Activated CD4-positive, alpha-beta T cell treated with anti-CD3 and anti-CD28 coated beads, Interleukin-2, Interleukin-4, amounts not matched to agents 100 ng/mL and 50 ng/mL, durations not matched to agents 16 hours and 8 hours (primary cell): Measurements from ENCODE around the gene RTN4RL1.

ENCODE experiments used
- DNase-seq: peaks from one replicate; pipeline ENCODE4 v3.0.0-alpha.2; 2020; ENCODE audit warnings: low spot score

Gene RTN4RL1

DNA sequence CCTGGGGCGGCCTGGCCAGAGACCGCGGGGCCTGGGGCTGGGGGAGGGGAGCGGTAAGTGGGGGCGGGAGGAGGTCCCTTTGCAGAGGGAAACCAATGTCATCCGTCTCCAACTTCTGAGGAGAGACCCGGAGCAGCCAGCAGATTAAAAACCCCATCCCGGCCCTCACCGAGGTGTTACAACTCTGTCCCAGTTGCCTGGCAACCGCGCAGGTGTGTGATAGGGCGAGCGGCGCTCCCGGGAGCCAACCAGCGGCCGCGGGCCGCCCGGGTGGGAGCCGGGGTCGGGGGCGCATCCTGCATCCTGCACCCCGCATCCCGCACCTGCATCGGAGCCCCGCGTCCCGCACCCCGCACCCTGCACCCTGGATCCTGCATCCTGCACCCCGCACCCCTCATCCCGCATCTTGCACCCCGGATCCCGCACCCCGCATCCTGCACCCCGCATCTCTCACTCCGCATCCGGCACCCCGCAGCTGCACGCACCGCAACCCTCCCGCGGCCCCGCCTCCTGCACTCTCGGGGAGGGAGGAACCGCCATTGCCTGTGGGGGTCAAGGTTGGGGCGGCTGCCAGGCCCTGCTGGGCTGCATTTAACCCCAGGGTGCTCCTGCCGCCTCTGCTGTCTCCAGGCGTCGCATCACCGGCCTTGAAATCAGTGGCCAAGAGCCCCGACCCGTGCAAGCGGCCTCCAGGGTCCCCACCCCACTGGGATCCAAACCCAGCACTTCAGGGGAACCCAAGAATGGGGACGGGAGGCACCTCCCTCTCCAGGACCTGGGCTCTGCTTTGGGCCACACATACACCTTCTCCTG, 47.3 kb downstream of the RTN4RL1 start:
- no peak for DNase-seq

DNA sequence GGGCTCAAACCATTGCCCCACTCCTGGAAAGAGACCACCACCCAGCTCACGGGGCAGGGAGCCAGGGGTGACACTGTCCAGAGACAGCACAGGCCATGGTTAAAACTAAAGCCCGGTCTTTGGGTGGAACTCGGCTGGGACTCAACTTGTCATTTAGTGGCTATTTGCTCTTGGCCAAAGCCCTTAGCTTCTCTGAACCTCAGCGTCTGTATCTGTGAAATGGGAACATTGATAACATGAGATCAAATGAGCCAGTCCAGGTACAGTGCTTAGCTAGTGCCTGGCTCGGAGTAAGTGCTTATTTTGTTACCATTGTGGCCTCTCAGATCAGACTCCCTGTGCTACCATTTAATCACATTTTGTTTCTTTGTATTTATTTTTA, 48.5 kb downstream of the RTN4RL1 start:
- DNase-seq = no peak

DNA sequence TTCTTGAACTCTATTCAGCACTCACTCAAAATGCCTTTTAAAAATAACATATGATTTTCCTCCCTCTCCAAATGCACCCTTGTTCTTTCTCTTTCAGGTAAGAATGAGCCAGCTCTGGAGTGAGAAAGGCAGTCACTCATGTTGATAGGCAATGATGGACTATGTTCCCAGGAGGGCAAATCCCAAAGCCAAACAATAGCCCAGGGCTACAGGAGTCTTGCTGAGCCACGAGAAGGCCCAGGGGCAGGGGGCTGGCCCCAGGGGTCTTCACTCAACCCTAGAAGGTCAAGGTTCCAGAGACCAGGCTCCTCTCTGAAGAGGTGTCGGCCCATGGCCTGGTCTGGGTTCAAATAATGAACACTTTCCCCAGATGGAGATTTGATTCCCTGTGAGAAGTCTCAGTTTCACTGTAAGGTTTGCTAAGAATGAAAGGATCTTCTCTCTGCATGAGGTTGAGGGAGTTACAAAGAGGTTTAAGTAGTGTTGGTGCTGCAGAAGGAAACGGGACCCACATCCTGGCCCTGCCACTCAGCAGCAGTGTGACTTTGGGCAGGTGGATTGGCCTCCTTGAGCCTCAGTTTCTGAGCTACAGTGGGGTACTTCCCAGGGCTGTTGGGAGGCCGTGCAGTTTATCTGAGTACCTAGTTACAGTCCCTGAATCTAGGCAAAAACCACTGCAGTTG, 49.0 kb downstream of the RTN4RL1 start:
- DNase-seq = peak; percentile 36

DNA sequence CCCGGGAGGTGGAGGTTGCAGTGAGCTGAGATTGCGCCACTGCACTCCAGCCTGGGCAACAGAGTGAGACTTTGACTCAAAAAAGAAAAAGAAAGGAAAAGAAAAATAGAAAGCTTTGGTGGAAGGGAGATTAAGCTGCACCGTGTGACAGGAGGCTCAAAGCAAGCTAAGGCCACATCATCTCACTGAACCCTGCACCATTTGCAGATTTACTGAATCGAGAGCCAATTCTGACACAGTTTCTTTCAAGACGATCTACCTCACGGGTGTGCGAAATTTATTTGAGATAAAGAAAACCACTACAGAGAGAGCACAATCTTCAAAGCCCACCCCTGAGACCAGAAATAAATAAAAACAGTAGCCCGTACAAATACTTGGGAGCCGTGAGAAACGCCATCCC, 49.6 kb downstream of the RTN4RL1 start:
- DNase-seq = peak; percentile 32

DNA sequence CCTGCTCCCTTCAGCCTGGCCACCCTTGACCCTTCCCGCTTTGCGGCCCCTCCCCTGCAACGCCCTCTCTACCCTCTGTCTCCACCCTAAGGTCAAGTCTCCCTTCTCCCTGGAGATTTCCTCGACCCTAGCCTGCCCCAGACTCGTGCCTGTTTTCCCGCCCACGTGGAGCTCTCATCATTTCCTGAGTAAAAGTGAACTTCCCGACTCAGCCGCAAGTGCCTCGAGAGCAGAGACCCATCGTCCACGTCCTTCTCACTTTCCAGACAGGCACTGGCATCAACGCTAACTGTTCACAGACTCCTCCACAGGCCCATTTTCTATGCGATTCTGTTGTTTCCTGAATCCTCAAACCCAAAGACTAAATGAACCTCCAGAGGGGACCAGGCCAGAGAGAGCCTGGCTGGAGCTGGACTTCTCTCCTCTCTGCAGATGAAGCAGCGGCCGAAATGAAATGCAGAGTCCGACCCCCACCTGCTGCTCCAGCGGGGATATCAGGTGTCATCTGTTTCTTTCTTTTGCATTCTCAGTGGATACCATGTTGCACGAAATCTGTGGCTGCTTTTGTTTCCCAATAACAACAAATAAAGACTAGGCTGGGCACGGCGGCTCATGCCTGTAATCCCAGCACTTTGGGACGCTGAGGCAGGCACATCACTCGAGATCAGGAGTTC, 52.5 kb downstream of the RTN4RL1 start:
- no peak for DNase-seq

DNA sequence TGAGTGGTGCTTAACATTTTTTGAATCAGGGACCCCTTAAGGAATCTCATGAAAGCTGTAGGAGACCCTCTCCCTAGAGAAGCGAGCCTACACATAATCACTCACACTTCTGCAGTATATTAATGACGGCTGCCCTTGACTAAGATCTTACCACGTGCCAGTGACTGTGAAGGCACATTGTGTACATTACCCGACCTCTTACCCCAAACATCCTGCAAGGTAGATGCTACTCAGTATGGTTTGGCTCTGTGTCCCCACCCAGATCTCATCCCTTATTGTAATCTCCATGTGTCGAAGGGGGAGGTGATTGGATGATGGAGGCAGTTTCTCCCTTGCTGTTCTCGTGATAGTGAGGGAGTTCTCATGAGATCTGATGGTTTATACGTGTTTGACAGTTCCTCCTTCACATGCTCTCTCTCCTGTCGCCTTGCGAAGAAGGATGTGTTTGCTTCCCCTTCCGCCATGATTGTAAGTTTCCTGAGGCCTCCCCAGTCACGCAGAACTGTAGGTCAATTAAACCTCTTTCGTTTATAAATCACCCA, 54.2 kb downstream of the RTN4RL1 start:
- DNase-seq = no peak

DNA sequence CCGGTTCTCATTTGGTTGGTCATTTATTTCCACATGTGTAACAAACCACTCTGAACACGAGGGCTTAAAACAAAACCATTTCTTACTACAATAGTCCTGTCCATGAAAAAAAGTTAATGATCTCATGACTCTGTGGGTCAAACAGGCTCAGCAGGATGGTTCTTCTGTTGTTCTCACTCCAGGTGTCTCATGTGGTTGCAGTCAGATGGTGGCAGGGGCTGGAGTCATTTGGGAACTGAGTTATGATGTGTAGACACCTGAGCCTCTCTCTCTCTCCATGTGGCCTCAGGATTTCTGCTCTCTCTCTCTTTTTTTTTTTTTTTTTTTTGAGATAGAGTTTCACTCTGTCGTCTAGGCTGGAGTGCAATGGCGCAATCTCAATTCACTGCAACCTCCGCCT, 55.4 kb downstream of the RTN4RL1 start:
- DNase-seq = no peak

DNA sequence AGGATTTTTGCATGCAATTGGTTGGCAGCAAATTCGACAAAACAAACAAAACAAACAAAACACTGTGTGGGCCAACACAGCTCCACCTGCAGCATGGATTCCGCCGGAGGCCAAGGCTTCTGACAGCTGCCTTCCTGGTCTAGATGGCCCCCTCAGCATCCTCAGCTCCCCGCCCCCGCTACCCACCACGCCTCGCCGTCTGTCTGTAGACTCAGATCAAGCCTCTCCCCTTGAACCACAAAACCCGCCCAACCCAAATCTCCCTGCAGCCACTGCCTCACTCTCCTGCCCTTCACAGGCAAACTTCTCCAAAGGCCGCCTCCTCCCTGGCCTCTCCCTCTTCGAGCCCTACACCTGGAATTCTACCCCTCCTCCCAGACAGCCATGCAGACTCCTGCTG, 57.9 kb downstream of the RTN4RL1 start:
- DNase-seq = no peak

DNA sequence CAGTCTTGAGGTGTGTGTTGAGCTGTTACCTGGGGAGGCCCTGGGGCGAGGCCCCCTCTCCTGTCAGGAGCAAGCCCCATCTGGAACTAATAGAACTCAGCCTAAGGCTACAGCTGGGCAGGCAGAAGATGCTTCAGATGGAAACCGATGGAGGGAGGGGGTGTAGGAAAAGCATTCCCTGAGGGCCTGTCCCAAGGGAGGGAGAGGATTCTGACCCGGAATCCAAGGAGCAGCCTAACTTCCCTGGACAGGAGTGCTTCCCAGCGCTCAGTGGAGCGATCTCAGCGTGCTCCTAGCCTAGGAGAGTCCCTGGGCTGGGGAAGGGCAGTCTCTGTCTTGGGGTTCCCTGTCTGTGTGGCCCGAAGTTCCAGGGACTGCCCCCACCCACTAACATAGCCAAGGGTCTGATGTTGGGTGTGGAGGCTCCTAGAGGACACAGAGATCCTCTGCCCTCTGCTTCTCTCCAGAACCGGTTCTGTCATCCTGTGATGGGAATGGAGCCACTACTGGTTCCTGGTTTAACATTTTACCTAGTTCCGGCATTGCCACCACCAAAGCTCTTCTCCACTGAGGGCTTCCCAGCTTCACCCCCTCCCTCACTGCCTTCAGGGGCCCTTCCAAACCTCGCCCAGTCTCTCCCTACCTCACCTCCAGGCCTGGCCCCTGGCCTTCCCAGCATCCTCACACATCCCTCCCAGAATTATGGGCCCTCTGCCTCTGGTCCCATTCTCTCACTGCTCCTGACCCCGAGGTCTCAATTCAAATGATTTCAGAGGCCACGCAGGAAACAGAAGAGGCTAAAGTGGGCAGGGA, 58.7 kb downstream of the RTN4RL1 start:
- DNase-seq = no peak

DNA sequence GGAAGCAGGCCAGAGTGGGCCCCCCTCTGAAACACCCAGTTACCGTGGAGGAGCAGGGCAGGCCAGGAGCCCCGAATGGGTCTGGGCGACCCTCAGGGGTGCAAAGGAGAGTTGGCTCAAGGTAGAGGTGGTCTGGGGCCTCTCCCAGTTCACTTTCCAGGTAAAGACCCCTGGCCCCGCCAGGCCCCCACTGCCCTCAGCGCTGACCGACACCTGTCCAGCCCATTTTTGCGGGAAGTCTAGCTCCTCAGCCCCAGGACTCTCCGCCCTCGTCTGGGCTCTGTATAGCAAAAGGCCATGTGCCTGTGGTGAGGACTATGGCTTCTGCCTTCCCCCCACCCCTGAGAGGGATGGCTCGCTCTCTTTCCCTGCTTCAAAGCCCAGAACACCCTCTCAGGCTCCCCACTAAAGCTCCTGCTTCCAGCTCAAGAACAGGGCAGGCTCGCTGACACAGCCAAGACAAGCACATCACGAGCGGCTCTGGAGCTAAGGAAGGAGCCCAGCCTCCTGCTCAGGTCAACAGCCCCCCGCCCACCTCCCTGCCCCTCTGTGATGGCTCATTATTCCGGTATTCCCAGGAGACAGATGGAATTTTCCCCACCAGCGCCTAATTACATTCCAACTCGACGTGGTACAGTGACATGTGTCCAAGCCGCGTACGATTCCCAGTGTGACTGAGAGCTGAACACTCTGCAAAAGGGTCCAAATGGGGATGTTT, 59.4 kb downstream of the RTN4RL1 start:
- no peak for DNase-seq

DNA sequence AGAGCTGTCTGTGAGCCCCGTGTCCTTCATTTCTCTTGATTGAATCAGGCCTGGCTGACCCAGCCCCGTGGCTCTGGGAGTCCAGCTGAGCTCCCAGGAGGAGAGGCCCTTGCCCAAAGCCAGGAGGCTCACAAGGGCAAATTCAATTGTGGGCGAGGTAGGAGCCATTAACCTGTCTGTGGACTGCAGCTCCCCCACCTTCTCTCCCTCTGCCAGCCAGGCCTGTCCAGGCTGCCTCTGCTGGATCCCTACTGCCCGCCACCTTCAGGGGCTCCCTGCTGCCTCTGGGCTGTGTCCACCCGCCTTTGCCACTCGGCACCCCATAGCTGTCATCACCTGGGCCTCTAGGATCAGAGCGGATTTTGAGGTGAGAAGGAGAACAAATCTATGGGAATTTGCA, 61.9 kb downstream of the RTN4RL1 start:
- DNase-seq = no peak

DNA sequence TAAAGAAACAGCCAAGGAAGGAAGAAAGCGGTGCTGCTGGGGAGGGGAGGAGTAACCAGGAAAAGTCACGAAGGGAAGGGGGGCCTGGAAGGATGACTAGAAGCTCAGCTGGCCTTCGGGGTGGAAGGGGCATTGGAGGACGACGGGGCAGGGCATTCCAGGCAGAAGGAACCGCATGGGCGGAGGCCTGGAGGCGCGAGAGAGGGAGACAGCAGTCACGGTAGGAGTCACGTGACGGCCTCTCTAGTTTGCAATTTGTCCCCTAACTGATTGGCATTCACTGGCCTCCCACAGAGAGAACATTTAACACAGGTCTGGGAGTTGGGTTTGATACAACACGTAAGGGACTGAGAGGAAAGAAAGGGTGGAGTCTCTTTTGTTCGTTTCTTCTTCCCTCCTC, 63.9 kb downstream of the RTN4RL1 start:
- DNase-seq = no peak

DNA sequence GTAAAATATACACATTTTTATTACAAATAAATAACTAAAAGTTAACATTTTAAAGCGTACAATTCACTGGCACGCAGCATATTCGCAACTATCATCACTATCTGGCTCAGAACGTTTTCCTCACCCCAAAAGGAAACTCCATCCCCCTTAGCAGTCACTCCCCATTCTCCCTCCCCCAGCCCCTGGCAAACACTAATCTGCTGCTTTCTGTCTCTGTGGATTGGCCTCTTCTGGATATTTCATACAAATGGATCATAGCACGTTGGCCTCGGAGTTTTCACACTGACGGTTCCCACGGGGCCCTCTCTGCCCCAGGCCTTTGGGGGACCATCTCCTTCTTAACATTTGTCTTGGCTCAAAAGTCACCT, 64.6 kb downstream of the RTN4RL1 start:
- no peak for DNase-seq

DNA sequence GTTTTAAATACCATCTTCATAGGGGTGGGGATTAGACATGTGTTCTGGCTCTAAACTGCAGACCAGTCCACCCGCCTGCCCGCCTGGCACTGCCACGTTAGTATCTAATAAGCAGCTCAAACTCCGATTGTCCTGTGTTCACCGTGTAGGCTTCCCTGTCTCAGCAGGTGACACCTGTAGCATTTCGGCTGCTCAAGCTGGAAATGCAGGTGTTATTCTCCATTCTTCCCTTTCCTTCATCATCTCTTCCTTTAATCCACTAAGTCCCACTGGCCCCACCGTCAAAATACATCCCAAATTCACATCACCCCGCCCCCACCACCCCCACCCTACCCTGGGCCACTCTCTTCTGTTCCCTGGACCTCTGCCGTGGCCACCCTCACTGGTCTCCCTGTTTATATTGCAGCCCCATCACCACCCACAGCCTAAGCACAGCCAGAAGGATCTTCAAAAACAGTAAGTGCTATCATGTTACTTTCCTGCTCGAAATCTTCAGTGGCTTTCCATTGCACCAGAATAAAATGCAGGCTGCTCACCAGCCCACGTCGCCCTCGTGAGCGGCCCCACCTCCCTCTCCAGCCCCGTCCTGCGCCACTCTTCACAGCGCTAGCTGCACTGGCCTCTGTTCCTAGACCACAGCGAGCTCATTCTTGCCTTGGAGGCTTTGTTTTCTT, 65.1 kb downstream of the RTN4RL1 start:
- DNase-seq = no peak

DNA sequence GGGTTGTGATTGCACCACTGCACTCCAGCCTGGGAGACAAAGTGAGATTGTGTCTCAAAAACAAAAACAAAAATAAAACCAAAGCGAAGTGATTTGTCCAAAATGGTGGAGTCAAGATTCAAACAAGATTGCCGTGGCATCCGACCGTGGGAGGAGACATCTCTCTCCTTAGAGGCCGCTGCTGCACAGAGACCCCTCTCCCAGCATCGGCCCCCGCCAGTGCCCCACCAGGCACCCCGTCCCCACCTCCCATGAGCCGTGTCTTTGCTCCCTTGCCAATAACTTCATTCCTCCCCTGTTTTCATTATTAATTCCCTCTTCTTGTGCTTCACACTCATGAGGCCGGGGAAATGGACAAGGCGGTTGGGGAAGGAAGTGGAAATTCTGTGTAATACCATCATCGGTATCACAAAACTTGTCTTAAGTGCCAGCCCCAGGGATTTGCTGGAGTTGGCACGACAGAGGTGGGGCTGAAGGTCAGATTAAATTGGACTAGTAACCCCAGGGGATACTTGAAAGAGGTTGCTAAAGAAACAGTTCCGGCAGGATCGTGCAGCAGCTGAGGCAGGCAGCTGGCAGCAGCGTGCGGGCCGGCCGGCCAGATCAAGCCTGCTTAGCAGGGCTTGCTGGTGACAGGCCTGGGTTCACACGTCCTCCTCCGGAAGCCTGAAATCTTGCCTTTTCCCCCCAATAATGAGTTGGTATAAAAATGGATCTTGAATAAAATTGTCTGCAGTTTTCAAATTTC, 66.8 kb downstream of the RTN4RL1 start:
- DNase-seq = no peak

DNA sequence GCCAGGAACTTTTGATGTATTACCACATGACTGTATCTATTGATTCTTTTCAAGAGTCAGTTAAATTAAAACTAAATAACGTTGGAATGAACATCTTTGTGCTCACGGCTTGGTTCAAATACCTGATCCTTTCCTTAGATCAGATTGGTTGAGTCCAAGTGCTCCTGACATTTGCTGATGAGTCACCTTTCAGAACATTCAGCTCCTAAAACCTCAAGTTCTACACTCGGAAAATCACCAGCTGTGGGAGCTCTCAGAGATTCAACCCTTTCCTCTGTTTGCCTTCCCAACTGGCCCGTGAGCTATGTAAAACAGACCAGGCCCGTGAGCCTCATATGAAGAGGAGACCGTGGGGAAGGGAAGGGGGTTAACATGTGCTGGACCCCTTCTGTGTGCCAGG, 68.1 kb downstream of the RTN4RL1 start:
- no peak for DNase-seq

DNA sequence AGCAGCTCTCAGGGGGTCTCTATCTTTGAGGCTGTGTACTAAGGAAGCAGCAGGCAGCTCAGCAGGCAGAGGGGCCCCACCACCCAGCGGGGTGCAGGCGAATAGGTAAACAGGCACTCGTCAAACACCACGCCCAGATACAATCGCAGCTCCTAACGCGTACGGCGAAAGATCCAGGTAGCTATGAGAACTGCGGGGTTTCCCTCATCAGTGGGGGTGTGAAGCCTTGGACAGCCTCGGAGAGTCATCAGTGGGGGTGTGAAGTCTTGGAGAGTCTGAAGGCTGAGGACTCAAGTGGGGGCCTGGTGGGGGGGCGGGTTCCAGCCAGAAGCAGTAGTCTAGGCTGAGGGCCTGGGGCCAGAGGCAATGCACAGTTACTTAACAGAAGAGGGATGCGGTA, 69.0 kb downstream of the RTN4RL1 start:
- no peak for DNase-seq

DNA sequence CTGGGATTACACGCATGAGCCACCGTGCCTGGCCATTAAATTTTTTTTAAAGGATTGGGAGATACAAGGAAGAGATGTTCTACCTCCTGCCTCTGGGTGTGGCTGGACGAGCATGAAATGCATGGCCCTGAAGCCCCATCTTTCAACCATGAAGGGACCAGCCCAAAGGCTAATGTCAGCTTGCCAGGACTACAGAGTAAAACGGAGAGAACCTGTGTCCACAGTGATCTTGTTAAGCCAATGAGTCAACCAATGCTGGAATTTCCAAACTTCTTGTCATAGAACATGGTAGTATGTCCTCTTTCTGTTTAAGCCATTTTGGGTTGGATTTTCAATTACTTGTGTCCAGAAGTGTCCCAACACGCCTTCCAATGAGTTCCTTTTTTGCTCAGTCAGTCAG, 71.3 kb downstream of the RTN4RL1 start:
- no peak for DNase-seq

DNA sequence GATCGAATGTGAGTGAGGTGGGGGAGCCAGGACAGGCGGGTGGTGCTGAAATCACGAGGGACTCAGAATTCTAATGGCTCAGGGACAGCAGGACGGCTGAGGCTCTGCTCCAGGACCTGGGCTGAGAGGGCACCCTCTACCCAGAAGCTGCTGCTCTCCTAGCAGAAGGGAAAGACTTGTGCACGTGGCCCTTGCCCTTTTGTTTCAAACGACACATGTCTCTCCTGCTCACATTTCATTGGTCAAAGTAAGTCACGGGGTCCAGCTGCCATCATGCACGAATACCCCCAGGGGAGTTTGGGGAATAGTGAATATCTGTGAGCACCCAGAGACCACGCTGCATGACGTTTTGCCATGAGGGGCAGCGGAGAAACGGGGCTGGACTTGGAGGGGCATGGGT, 73.2 kb downstream of the RTN4RL1 start:
- no peak for DNase-seq

DNA sequence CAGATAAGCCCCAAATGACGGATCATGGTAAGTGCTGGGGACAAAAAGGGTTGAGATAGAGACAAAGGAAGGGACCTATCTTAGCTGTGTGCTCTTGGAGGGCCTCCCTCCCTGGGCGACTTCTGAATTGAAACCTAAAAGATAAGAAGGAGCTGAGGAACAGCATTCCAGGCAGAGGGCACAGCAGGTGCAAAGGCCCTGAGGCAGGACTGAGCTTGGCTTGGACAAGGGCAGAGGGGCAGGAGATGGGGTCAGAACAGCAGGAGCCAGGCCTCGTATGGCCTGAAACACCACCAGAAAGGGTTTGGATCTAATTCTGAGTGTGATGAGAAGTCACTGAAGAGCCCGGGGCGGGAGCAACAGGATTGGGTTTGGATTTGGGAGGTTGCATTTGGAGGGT, 75.4 kb downstream of the RTN4RL1 start:
- DNase-seq = no peak
